MCF 10A (cell line): ENCODE measurements around the gene MEPCE. TPM values are rescaled to one million over a fixed set of nuclear protein-coding genes. Genes with fewer than 3 reads are reported as not detected.
A peak's percentile ranks its signal among the peaks of the same experiment; 100 is the strongest.
"Not testable (repeated sequence)": the region's sequence is repeated elsewhere in the genome, so short reads cannot be mapped to it uniquely, and the experiment has no call there.

ENCODE experiments used
- BruUV-seq: library from RNA; stranded (reverse); fragments of 400-500 nt; replicated peaks from 2 replicates; lab custom pipeline; 2021; lab: Mats Ljungman, UMichigan
- CTCF ChIA-PET: fragments of 300-600 bp; sonication (Branson Sonifier 250); formaldehyde crosslinking; extraction: SDS; loops from one replicate; lab custom pipeline; 2021; ENCODE audit warnings: antibody characterized with exemption, inconsistent platforms; lab: Yijun Ruan, JAX
- POLR2A ChIA-PET: fragments of 300-600, 350-650 bp; sonication (Branson Sonifier 250); formaldehyde crosslinking; extraction: SDS; loops from one replicate; lab custom pipeline; 2020; ENCODE audit warnings: antibody characterized with exemption, inconsistent platforms; lab: Yijun Ruan, JAX
- DNase-seq: peaks from one replicate; pipeline ENCODE4 v3.0.0-alpha.2; 2018; ENCODE audit not compliant: unreplicated experiment
- H3K27ac Mint-ChIP-seq: one replicate; pipeline ENCODE4 v1.8.0; 2022; ENCODE audit warnings: mild to moderate bottlenecking, low read depth, mixed read lengths; ENCODE audit not compliant: unreplicated experiment
- H3K27me3 Mint-ChIP-seq: one replicate; pipeline ENCODE4 v1.8.0; 2022; ENCODE audit warnings: mixed read lengths; ENCODE audit not compliant: insufficient read depth, unreplicated experiment
- H3K36me3 Mint-ChIP-seq: one replicate; pipeline ENCODE4 v1.8.0; 2022; ENCODE audit warnings: mild to moderate bottlenecking, moderate library complexity, mixed read lengths; ENCODE audit not compliant: insufficient read depth, unreplicated experiment
- H3K4me1 Mint-ChIP-seq: one replicate; pipeline ENCODE4 v1.8.0; 2022; ENCODE audit warnings: mixed read lengths; ENCODE audit not compliant: insufficient read depth, unreplicated experiment
- H3K4me3 Mint-ChIP-seq: one replicate; pipeline ENCODE4 v1.8.0; 2022; ENCODE audit warnings: mild to moderate bottlenecking, moderate library complexity, mixed read lengths; ENCODE audit not compliant: unreplicated experiment
- H3K9me3 Mint-ChIP-seq: one replicate; pipeline ENCODE4 v1.8.0; 2022; ENCODE audit warnings: mixed read lengths; ENCODE audit not compliant: unreplicated experiment
- intact Hi-C: fragments of 100-400 bp; cut with micrococcal nuclease; formaldehyde crosslinking; loops from 2 replicates; pipeline ENCODE4 v1.14.1; 2022
- total RNA-seq: library from RNA; stranded (reverse); gene quantifications from 2 replicates; pipeline ENCODE4 v1.2.3, GENCODE V29; 2022
- TF ChIP-seq, protein P1 (sequence below): fragments of 200-600 bp; IDR thresholded peaks from one replicate; pipeline ENCODE4 v1.8.0; 2022; ENCODE audit warnings: antibody characterized with exemption, mild to moderate bottlenecking; ENCODE audit not compliant: unreplicated experiment

The MEPCE gene
- total RNA-seq, 1 experiment from 2014 or later: 59.9 TPM

- intact Hi-C loops: no loop called here
- BruUV-seq: no TSS peak
- Mint-ChIP-seq H3K36me3 (peaks cover 40% of the 10 kb centered on the region), H3K4me1 (peaks cover 24% of the 10 kb centered on the region), H3K27ac (peak overlapping the region; percentile 96), H3K9me3 (no peaks in the 10 kb centered on the region), H3K4me3 (peak overlapping the region; percentile 95), H3K27me3 (no peaks in the 10 kb centered on the region)
- CTCF ChIA-PET: interaction anchor here (0.6 to 2.2 kb wide), 8 partner anchors 13 to 918 kb away, joined by 3 to 10 read pairs (median 3); partner anchors contain the start of gene SLC12A9
- TF ChIP-seq, protein P1, sequence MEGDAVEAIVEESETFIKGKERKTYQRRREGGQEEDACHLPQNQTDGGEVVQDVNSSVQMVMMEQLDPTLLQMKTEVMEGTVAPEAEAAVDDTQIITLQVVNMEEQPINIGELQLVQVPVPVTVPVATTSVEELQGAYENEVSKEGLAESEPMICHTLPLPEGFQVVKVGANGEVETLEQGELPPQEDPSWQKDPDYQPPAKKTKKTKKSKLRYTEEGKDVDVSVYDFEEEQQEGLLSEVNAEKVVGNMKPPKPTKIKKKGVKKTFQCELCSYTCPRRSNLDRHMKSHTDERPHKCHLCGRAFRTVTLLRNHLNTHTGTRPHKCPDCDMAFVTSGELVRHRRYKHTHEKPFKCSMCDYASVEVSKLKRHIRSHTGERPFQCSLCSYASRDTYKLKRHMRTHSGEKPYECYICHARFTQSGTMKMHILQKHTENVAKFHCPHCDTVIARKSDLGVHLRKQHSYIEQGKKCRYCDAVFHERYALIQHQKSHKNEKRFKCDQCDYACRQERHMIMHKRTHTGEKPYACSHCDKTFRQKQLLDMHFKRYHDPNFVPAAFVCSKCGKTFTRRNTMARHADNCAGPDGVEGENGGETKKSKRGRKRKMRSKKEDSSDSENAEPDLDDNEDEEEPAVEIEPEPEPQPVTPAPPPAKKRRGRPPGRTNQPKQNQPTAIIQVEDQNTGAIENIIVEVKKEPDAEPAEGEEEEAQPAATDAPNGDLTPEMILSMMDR: no peak
- no peak for DNase-seq
- POLR2A ChIA-PET: interaction anchor here (0.6 to 5.2 kb wide), 16 partner anchors 8 to 624 kb away, joined by 3 to 27 read pairs (median 4); partner anchors contain the start of genes FBXO24, GNB2, LRCH4 and MEPCE
Observed at GRCh38 chr7:100437150-100438100, 7.8 kb downstream of the MEPCE start.

DNA sequence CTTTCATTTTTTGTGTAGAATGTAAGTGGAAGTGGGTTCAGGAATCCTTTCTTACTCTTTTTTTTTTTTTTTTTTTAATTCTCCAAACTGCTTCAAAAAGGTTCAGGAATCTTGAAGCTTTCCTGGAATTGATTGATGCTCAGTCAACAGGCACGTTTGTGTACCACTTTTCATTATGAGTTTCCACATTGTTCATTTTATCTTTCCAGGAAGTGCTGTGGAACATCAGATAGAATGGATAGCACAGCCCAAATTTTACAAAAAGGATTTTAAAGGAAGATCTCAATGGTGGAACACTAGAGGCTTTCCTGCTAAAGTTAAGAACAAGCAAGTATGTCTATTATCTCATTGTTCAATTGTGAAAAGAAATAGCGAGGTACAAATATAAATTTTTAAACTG lies 8.5 kb downstream of the MEPCE start:
- H3K27ac Mint-ChIP-seq: no peak overlapping the region
- H3K27me3 Mint-ChIP-seq: no peaks in the 10 kb centered on the region
- H3K36me3 Mint-ChIP-seq: peaks cover 33% of the 10 kb centered on the region
- DNase-seq: no peak
- no TSS peak for BruUV-seq
- intact Hi-C loops: no loop called here
- H3K9me3 Mint-ChIP-seq: no peaks in the 10 kb centered on the region
- ChIA-PET POLR2A (interaction anchor here (0.6 to 5.2 kb wide), 4 partner anchors 9 to 623 kb away, joined by 3 to 27 read pairs (median 15); partner anchors contain the start of genes MEPCE, SRRT and ZCWPW1), CTCF (interaction anchor here (0.6 to 2.2 kb wide), 4 partner anchors 12 to 918 kb away, joined by 3 to 10 read pairs (median 5); no protein-coding TSS in a partner anchor)
- peaks cover 17% of the 10 kb centered on the region for H3K4me1 Mint-ChIP-seq
- H3K4me3 Mint-ChIP-seq: no peak overlapping the region
- TF ChIP-seq, protein P1: no peak

- Mint-ChIP-seq H3K4me1 (peaks cover 11% of the 10 kb centered on the region), H3K36me3 (peaks cover 27% of the 10 kb centered on the region)
- ChIA-PET CTCF (interaction anchor here (0.6 to 0.7 kb wide), 2 partner anchors 38 to 223 kb away, joined by 4 to 6 read pairs; no protein-coding TSS in a partner anchor), POLR2A (interaction anchor here (5.2 kb wide), 1 partner anchor 10 kb away, joined by 27 read pairs; the partner anchor contains the start of genes MEPCE and ZCWPW1)
- intact Hi-C loops, H3K9me3 Mint-ChIP-seq, H3K27me3 Mint-ChIP-seq, H3K27ac Mint-ChIP-seq, H3K4me3 Mint-ChIP-seq, DNase-seq, BruUV-seq: not testable (repeated sequence)
Observed at GRCh38 chr7:100438731-100439130, 9.1 kb downstream of the MEPCE start.

DNA sequence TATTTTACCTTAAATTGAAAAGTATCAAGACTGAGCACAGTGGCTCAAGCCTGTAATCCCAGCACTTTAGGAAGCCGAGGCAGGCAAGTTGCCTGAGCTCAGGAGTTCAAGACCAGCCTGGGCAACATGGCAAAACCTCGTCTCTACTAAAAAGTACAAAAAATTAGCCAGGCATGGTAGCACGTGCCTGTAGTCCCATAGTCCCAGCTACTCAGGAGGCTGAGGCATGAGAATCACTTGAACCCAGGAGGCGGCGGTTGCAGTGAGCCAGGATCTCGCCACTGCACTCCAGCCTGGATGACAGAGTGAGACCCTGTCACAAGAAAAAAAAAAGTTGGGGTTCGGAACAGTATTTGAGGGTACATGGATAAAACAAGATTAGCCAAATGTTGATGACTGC lies 9.6 kb downstream of the MEPCE start:
- POLR2A ChIA-PET: interaction anchor here (5.2 kb wide), 1 partner anchor 10 kb away, joined by 27 read pairs; the partner anchor contains the start of genes MEPCE and ZCWPW1
- H3K27me3 Mint-ChIP-seq, H3K9me3 Mint-ChIP-seq, H3K27ac Mint-ChIP-seq, DNase-seq, BruUV-seq, H3K4me3 Mint-ChIP-seq, intact Hi-C loops: not testable (repeated sequence)
- Mint-ChIP-seq H3K36me3 (peaks cover 22% of the 10 kb centered on the region), H3K4me1 (peaks cover 12% of the 10 kb centered on the region)
- CTCF ChIA-PET: interaction anchor here (0.6 kb wide), 2 partner anchors 222 to 388 kb away, joined by 4 read pairs; partner anchors contain the start of gene EPHB4
